Fibroblast of skin of scalp (primary cell): Measurements from ENCODE around the gene ZNF45. TPM values are rescaled to one million over a fixed set of nuclear protein-coding genes. Genes with fewer than 3 reads are reported as not detected.
"Not testable (repeated sequence)": the region's sequence is repeated elsewhere in the genome, so short reads cannot be mapped to it uniquely, and the experiment has no call there.

ENCODE experiments used
- DNase-seq: peaks from one replicate; pipeline ENCODE4 v3.0.0-alpha.2; 2013
- polyA plus RNA-seq, 2 experiments: library from polyadenylated mRNA; unstranded; fragments of 120-200 nt; gene quantifications; one replicate each; pipeline ENCODE4 v1.2.1, GENCODE V29; 2013; ENCODE audit not compliant: insufficient read length in 2 of 2

Gene ZNF45
- polyA plus RNA-seq (2013, experiment 1 of 2; ENCODE audit: insufficient read length), result 10.4 TPM
- 11.7 TPM for polyA plus RNA-seq (2013, experiment 2 of 2; ENCODE audit: insufficient read length)

- DNase-seq, result peak; percentile 91
These were observed at the start of gene ZNF45 for GRCh38 chr19:43934985-43935708. Gene ZNF45, minus strand, starts transcription at chr19:43935282. Its CDS starts 13,097 bp downstream, at chr19:43922185.

GRCh38 chr19:43984687-43985000, 49.6 kb upstream of the ZNF45 start:
- DNase-seq, result no peak

GRCh38 chr19:43983912-43984686, 49.0 kb upstream of the ZNF45 start, which contains the start of gene ZNF155:
Gene ZNF155, plus strand, starts transcription at chr19:43984188. Its CDS starts 4,356 bp downstream, at chr19:43988544.
- DNase-seq, result peak; percentile 99

- DNase-seq, result no peak
These were observed 48.4 kb upstream of the ZNF45 start for GRCh38 chr19:43983544-43983911.

GRCh38 chr19:43976732-43977131, 41.6 kb upstream of the ZNF45 start:
- no peak for DNase-seq

- DNase-seq, result peak; percentile 4
These were observed 31.1 kb upstream of the ZNF45 start for GRCh38 chr19:43966079-43966694.

- DNase-seq, result no peak
These were observed 25.3 kb upstream of the ZNF45 start for GRCh38 chr19:43960411-43960810.

- DNase-seq, result peak; percentile 47
These were observed 22.8 kb upstream of the ZNF45 start for GRCh38 chr19:43957891-43958290.

- no peak for DNase-seq
These were observed 21.7 kb upstream of the ZNF45 start for GRCh38 chr19:43956827-43957226.

- peak; percentile 99 for DNase-seq
These were observed 16.0 kb upstream of the ZNF45 start, which contains the start of gene ZNF221 for GRCh38 chr19:43950834-43951645. Gene ZNF221, plus strand, starts transcription at chr19:43951228. Its CDS starts 11,499 bp downstream, at chr19:43962727.

GRCh38 chr19:43949803-43950202, 14.7 kb upstream of the ZNF45 start:
- not testable (repeated sequence) for DNase-seq

GRCh38 chr19:43947412-43947811, 12.3 kb upstream of the ZNF45 start:
- not testable (repeated sequence) for DNase-seq

- DNase-seq, result no peak
These were observed 6.1 kb upstream of the ZNF45 start for GRCh38 chr19:43941209-43941608.

GRCh38 chr19:43940719-43941118, 5.6 kb upstream of the ZNF45 start:
- no peak for DNase-seq

GRCh38 chr19:43939557-43940260, 4.6 kb upstream of the ZNF45 start:
- no peak for DNase-seq

- DNase-seq, result no peak
These were observed 1.1 kb upstream of the ZNF45 start for GRCh38 chr19:43936188-43936587.

GRCh38 chr19:43934055-43934984, 762 bp downstream of the ZNF45 start:
- no peak for DNase-seq

GRCh38 chr19:43928820-43929219, 6.3 kb downstream of the ZNF45 start:
- DNase-seq, result no peak

- DNase-seq, result no peak
These were observed 11.2 kb downstream of the ZNF45 start for GRCh38 chr19:43923875-43924274.

- DNase-seq, result no peak
These were observed 21.0 kb downstream of the ZNF45 start for GRCh38 chr19:43914051-43914450.

- no peak for DNase-seq
These were observed 21.7 kb downstream of the ZNF45 start for GRCh38 chr19:43913383-43913782.
